Neutrophil (primary cell): ENCODE measurements around the gene RDH11.

Source experiments
- H3K27ac ChIP-seq: fragments of 200-600 bp; sonication (generic); 2 replicates; pipeline ENCODE4 v1.5.1; 2016; ENCODE audit warnings: mild to moderate bottlenecking, moderate library complexity
- H3K27me3 ChIP-seq: fragments of 200-600 bp; sonication (generic); 2 replicates; pipeline ENCODE4 v1.6.0; 2016; ENCODE audit warnings: mild to moderate bottlenecking
- H3K36me3 ChIP-seq: fragments of 200-600 bp; sonication (generic); 2 replicates; pipeline ENCODE4 v1.5.1; 2017
- H3K4me1 ChIP-seq, 2 experiments: fragments of 200-600 bp in 1 of 2; sonication (generic) in 1 of 2; 1 replicate in 1 of 2; 2 replicates in 1 of 2; pipeline versions ENCODE4 v1.5.1 to v1.6.1; 2013 to 2016; ENCODE audit warnings: low read depth in 1 of 2, low read length in 1 of 2, mild to moderate bottlenecking in 1 of 2, moderate library complexity in 1 of 2; ENCODE audit not compliant: control insufficient read depth in 1 of 2, insufficient read depth in 1 of 2
- H3K4me3 ChIP-seq, 2 experiments: fragments of 200-600 bp in 1 of 2; sonication (generic) in 1 of 2; 1 replicate in 1 of 2; 2 replicates in 1 of 2; pipeline ENCODE4 v1.5.1; 2013 to 2016; ENCODE audit warnings: low read depth in 1 of 2, low read length in 1 of 2, mild to moderate bottlenecking in 1 of 2, moderate library complexity in 1 of 2
- H3K9me3 ChIP-seq: fragments of 200-600 bp; sonication (generic); 2 replicates; pipeline ENCODE4 v1.5.1; 2016
- TF ChIP-seq, protein P1 (sequence below): fragments of 200-600 bp; sonication (generic); IDR thresholded peaks from 2 replicates; pipeline ENCODE4 v1.5.1; 2016; ENCODE audit warnings: antibody characterized with exemption

Gene RDH11, protein sequence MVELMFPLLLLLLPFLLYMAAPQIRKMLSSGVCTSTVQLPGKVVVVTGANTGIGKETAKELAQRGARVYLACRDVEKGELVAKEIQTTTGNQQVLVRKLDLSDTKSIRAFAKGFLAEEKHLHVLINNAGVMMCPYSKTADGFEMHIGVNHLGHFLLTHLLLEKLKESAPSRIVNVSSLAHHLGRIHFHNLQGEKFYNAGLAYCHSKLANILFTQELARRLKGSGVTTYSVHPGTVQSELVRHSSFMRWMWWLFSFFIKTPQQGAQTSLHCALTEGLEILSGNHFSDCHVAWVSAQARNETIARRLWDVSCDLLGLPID

GRCh38 chr14:67695394-67695949, at the start of gene RDH11:
Gene RDH11 (minus strand): TSS chr14:67695764. CDS start chr14:67695703, 61 bp downstream.
- peaks cover 5% of the 10 kb centered on the region for H3K27me3 ChIP-seq
- no peaks in the 10 kb centered on the region for H3K9me3 ChIP-seq
- peaks cover 13 to 16% of the 10 kb centered on the region in 2 experiments for H3K4me1 ChIP-seq
- peaks cover 5% of the 10 kb centered on the region for H3K36me3 ChIP-seq
- TF ChIP-seq, protein P1, sequence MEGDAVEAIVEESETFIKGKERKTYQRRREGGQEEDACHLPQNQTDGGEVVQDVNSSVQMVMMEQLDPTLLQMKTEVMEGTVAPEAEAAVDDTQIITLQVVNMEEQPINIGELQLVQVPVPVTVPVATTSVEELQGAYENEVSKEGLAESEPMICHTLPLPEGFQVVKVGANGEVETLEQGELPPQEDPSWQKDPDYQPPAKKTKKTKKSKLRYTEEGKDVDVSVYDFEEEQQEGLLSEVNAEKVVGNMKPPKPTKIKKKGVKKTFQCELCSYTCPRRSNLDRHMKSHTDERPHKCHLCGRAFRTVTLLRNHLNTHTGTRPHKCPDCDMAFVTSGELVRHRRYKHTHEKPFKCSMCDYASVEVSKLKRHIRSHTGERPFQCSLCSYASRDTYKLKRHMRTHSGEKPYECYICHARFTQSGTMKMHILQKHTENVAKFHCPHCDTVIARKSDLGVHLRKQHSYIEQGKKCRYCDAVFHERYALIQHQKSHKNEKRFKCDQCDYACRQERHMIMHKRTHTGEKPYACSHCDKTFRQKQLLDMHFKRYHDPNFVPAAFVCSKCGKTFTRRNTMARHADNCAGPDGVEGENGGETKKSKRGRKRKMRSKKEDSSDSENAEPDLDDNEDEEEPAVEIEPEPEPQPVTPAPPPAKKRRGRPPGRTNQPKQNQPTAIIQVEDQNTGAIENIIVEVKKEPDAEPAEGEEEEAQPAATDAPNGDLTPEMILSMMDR = no peak
- H3K27ac ChIP-seq = peak within 1 kb of the TSS; percentile 2
- peak within 1 kb of the TSS; percentile 66 to 68 for H3K4me3 ChIP-seq

- H3K36me3 ChIP-seq = peaks cover 31% of the 10 kb centered on the region
- no peaks in the 10 kb centered on the region for H3K9me3 ChIP-seq
- no peaks in the 10 kb centered on the region for H3K4me1 ChIP-seq
- H3K4me3 ChIP-seq = no peak overlapping the region
- H3K27ac ChIP-seq = no peak overlapping the region
- TF ChIP-seq, protein P1 = no peak
- no peaks in the 10 kb centered on the region for H3K27me3 ChIP-seq
Observed at GRCh38 chr14:67744046-67744445, 48.5 kb upstream of the RDH11 start.

DNA sequence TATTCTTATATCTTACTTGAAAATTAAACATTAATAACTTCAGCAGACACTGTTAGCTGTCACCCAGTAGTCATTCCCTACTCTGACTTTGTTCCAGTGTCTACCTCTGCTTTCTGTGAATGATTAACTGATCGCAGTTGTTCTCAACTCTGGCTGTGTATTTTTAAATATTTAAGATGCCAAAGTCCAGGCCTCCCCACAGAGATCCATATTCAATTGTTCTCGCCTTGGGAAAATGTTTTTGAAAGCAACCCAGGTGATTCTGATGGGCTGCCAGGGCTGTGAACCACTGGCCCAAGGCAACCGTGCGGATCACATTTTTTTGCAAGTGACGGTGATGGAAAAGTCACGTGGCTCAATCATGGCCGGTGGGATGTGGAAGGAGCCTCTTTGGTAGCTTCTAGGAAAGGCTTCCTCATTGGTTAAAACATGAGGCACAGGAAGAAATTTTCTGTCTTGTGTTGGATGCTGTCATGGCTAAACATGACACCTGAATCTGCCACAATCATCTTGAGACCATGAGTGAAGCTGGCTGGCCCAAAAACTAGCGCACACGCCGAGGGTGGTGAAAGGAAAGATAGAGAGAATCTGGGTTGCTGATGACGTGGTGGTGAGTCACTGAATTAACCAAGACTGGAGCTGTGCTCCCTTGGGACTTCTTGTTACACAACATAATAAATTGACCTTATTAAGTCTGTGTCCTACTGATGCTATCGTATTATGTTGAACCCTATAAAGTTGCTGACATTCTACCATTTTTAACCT, 43.4 kb upstream of the RDH11 start:
- no peaks in the 10 kb centered on the region for H3K36me3 ChIP-seq
- no peaks in the 10 kb centered on the region for H3K9me3 ChIP-seq
- no peak overlapping the region for H3K4me3 ChIP-seq
- no peak overlapping the region for H3K27ac ChIP-seq
- no peaks in the 10 kb centered on the region for H3K27me3 ChIP-seq
- TF ChIP-seq, protein P1 = no peak
- no peaks in the 10 kb centered on the region for H3K4me1 ChIP-seq

DNA sequence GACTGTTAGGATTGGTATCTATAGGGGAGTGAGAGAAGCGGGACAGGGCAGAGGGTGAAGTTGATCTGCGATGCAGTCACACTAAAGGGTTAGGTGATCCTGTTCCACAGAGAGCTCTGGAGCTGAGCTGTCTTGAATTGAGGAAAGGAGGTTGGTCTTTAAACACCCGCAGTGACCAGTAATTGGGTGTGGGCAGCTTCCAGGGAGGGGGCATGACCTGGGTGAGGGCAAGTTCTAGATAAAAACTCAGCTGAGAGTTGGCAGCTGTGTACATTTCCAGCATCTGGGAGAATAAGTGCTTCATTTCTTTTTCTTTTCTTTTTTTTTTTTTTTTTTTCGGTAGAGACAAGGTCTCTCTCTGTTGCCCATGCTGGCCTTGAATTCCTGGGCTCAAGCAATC, 41.2 kb upstream of the RDH11 start:
- Histone ChIP-seq H3K36me3 (no peaks in the 10 kb centered on the region), H3K27me3 (no peaks in the 10 kb centered on the region), H3K27ac (no peak overlapping the region), H3K9me3 (no peaks in the 10 kb centered on the region), H3K4me1 (no peaks in the 10 kb centered on the region), H3K4me3 (no peak overlapping the region)
- TF ChIP-seq, protein P1 = no peak

- Histone ChIP-seq H3K9me3 (no peaks in the 10 kb centered on the region), H3K36me3 (no peaks in the 10 kb centered on the region), H3K27me3 (no peaks in the 10 kb centered on the region), H3K4me3 (no peak overlapping the region), H3K27ac (no peak overlapping the region), H3K4me1 (no peaks in the 10 kb centered on the region)
- TF ChIP-seq, protein P1 = no peak
Observed at GRCh38 chr14:67735336-67736147, 40.0 kb upstream of the RDH11 start.
